Tibial artery (tissue), 4 donors: ENCODE results near the gene MAP2K3.
A peak's percentile ranks its signal among the peaks of the same experiment; 100 is the strongest.
"Not testable (repeated sequence)": the region's sequence is repeated elsewhere in the genome, so short reads cannot be mapped to it uniquely, and the experiment has no call there.

Experiments
- DNase-seq, 2 donors: peaks; one replicate each; pipeline ENCODE4 v3.0.0-alpha.2; 2019
- H3K27ac ChIP-seq, 2 donors: fragments of 200-600 bp; sonication (generic) in 1 of 2; 1 replicate in 1 of 2; 2 replicates in 1 of 2; pipeline ENCODE4 v1.5.1; 2018 to 2019; ENCODE audit warnings: mild to moderate bottlenecking in 1 of 2
- H3K27me3 ChIP-seq, 2 donors: fragments of 200-600 bp; sonication (generic) in 1 of 2; one replicate each; pipeline versions ENCODE4 v1.5.1 to v1.6.0; 2016 to 2019
- H3K36me3 ChIP-seq, 3 donors: fragments of 200-600 bp; sonication (generic) in 2 of 3; one replicate each; pipeline ENCODE4 v1.5.1; 2016 to 2019; ENCODE audit warnings: mild to moderate bottlenecking in 2 of 3
- H3K4me1 ChIP-seq, 4 donors: fragments of 200-600 bp; sonication (generic) in 2 of 4; 1 replicate in 3 of 4; 2 replicates in 1 of 4; pipeline ENCODE4 v1.5.1; 2016 to 2019
- H3K4me3 ChIP-seq, 2 donors: fragments of 200-600 bp; sonication (generic) in 1 of 2; 1 replicate in 1 of 2; 2 replicates in 1 of 2; pipeline ENCODE4 v1.5.1; 2018 to 2019; ENCODE audit warnings: mild to moderate bottlenecking in 2 of 2
- H3K9me3 ChIP-seq, 3 donors: fragments of 200-600 bp; sonication (generic) in 1 of 3; one replicate each; pipeline ENCODE4 v1.5.1; 2016 to 2019
- intact Hi-C: fragments of 100-400 bp; cut with DNase I; formaldehyde crosslinking; loops from one replicate; pipeline ENCODE4 v1.15.0; 2023; ENCODE audit warnings: low total_unique reads
- TF ChIP-seq, protein P1 (sequence below), 2 experiments: fragments of 200-600 bp in 1 of 2; fragments of 450-650 bp in 1 of 2; IDR thresholded peaks; one replicate each; pipeline ENCODE4 v1.5.1; 2017 to 2019; ENCODE audit warnings: antibody characterized with exemption in 2 of 2, mild to moderate bottlenecking in 1 of 2, moderate library complexity in 1 of 2

The MAP2K3 gene

DNA sequence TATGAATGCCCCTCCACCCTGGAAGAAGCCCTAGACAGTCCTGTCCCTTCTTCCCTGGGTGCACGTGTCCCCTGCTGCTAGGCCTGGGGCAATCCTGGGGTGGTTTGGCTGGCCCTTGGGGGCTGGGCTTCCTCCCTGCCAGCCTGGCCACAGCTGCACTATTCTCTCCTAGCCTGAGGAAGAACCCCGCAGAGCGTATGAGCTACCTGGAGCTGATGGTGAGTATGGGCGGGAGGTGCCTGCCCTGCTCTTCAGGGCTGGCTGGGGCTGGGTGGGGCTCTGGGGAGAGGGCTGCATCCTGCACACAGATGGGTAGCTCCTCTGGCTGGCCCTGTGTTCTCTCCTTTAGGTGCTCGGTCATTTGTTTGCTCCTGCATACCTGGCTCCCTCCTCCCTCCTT is 28.8 kb downstream of the MAP2K3 start:
- H3K27me3 ChIP-seq: no peaks in the 10 kb centered on the region
- H3K4me3 ChIP-seq: no peak overlapping the region
- peak in 1 of 2 donors; percentile 54 for DNase-seq
- H3K36me3 ChIP-seq: peaks cover 20 to 60% (median 41%) of the 10 kb centered on the region in 3 donors
- intact Hi-C loops: loop anchor here (5.0 kb wide), 1 partner anchor 36 kb away; no protein-coding TSS in a partner anchor
- TF ChIP-seq, protein P1, sequence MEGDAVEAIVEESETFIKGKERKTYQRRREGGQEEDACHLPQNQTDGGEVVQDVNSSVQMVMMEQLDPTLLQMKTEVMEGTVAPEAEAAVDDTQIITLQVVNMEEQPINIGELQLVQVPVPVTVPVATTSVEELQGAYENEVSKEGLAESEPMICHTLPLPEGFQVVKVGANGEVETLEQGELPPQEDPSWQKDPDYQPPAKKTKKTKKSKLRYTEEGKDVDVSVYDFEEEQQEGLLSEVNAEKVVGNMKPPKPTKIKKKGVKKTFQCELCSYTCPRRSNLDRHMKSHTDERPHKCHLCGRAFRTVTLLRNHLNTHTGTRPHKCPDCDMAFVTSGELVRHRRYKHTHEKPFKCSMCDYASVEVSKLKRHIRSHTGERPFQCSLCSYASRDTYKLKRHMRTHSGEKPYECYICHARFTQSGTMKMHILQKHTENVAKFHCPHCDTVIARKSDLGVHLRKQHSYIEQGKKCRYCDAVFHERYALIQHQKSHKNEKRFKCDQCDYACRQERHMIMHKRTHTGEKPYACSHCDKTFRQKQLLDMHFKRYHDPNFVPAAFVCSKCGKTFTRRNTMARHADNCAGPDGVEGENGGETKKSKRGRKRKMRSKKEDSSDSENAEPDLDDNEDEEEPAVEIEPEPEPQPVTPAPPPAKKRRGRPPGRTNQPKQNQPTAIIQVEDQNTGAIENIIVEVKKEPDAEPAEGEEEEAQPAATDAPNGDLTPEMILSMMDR (IDR thresholded peaks at IDR 0.05): no peak
- H3K4me1 ChIP-seq: peaks cover 0 to 28% (median 9%) of the 10 kb centered on the region in 4 donors
- H3K27ac ChIP-seq: no peak overlapping the region
- peaks cover 0 to 8% (median 6%) of the 10 kb centered on the region in 3 donors for H3K9me3 ChIP-seq

DNA sequence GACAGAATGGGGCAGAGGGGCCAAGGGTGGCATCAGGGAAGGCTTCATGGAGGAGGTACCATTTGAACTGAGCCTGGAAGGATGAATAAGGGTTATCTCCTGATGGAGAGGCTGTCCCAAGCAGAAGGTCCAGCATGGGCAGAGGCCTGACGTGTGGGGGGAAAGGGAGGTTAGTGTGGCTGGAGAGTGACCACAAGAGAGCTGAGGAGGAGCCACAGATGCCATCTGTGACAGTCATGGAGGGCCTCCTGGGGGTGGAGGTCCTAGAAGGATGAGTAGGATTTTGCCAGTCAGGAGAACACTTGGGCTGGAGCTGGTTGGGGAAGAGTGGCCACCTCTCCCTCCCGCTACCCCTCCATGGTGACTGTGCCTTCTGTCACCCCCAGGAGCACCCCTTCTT is 29.2 kb downstream of the MAP2K3 start:
- peaks cover 16 to 55% (median 37%) of the 10 kb centered on the region in 3 donors for H3K36me3 ChIP-seq
- not testable (repeated sequence) for H3K27ac ChIP-seq, H3K4me3 ChIP-seq, DNase-seq, H3K9me3 ChIP-seq, H3K27me3 ChIP-seq
- intact Hi-C loops: loop anchor here (5.0 kb wide), 1 partner anchor 36 kb away; no protein-coding TSS in a partner anchor
- peaks cover 0 to 28% (median 9%) of the 10 kb centered on the region in 4 donors for H3K4me1 ChIP-seq

DNA sequence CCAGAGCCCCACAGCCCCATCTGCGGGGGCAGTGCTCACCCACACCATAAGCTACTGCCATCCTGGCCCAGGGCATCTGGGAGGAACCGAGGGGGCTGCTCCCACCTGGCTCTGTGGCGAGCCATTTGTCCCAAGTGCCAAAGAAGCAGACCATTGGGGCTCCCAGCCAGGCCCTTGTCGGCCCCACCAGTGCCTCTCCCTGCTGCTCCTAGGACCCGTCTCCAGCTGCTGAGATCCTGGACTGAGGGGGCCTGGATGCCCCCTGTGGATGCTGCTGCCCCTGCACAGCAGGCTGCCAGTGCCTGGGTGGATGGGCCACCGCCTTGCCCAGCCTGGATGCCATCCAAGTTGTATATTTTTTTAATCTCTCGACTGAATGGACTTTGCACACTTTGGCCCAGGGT is 29.8 kb downstream of the MAP2K3 start:
- not testable (repeated sequence) for H3K9me3 ChIP-seq, H3K4me3 ChIP-seq, H3K27me3 ChIP-seq
- Histone ChIP-seq H3K27ac (peak overlapping the region in 1 of 2 donors; percentile 6), H3K36me3 (peaks cover 10 to 50% (median 32%) of the 10 kb centered on the region in 3 donors), H3K4me1 (peaks cover 0 to 28% (median 9%) of the 10 kb centered on the region in 4 donors)
- peak in 1 of 2 donors; percentile 62 for DNase-seq
- intact Hi-C loops: loop anchor here (5.0 kb wide), 1 partner anchor 37 kb away; no protein-coding TSS in a partner anchor

DNA sequence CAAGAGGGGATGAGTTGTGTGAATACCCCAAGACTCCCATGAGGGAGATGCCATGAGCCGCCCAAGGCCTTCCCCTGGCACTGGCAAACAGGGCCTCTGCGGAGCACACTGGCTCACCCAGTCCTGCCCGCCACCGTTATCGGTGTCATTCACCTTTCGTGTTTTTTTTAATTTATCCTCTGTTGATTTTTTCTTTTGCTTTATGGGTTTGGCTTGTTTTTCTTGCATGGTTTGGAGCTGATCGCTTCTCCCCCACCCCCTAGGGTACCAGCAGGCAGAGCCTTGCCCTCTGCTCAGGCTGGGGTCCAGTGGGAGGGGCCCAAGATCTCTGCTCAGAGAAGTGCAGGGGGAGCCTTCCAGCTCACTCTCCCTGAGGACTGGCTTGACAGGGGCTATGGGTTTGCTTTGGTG is 30.2 kb downstream of the MAP2K3 start:
- DNase-seq: peak in 1 of 2 donors; percentile 60
- H3K27me3 ChIP-seq, H3K9me3 ChIP-seq, H3K4me3 ChIP-seq: not testable (repeated sequence)
- Histone ChIP-seq H3K27ac (peak overlapping the region in 1 of 2 donors; percentile 6), H3K4me1 (peaks cover 0 to 28% (median 9%) of the 10 kb centered on the region in 4 donors), H3K36me3 (peaks cover 6 to 46% (median 28%) of the 10 kb centered on the region in 3 donors)
- intact Hi-C loops: loop anchor here (5.0 kb wide), 1 partner anchor 37 kb away; no protein-coding TSS in a partner anchor

DNA sequence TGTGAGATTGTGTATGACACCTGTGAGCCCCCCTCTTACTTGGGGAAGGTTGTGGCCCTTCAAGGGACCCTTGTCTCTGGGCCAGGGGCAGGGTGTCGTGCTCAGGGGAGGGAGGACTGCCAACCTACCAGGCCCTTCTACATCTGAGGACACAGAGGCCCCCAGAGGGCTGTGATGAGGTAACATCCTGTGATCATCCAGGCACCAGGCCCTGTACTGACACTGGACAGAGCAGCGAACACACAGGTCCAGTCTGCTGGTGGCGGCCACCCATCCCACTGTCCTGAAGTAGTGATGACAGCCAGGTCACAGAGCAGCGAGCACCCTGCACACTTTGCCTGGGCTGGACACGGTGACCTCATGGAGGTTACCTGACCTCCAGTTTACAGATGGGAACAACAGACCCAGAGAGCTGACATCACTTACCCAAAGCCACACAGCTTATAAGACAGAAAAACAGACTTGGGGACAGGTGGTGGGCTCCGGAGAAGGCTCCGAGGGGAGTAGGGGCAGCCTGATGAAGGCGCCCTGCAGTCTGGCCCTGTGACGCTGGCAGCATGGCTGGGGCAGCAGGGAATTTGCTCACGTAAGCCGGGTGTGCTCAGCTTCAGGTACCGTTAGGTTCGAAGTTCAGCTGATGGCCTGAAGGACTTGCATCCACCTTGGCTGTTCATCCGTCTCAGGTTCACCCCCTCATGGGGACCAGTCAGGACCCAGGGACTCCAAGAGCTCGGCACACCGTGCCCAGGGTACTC is 30.9 kb downstream of the MAP2K3 start:
- intact Hi-C loops, H3K27ac ChIP-seq: not testable (repeated sequence)
- DNase-seq: peak; percentile 36 to 64

DNA sequence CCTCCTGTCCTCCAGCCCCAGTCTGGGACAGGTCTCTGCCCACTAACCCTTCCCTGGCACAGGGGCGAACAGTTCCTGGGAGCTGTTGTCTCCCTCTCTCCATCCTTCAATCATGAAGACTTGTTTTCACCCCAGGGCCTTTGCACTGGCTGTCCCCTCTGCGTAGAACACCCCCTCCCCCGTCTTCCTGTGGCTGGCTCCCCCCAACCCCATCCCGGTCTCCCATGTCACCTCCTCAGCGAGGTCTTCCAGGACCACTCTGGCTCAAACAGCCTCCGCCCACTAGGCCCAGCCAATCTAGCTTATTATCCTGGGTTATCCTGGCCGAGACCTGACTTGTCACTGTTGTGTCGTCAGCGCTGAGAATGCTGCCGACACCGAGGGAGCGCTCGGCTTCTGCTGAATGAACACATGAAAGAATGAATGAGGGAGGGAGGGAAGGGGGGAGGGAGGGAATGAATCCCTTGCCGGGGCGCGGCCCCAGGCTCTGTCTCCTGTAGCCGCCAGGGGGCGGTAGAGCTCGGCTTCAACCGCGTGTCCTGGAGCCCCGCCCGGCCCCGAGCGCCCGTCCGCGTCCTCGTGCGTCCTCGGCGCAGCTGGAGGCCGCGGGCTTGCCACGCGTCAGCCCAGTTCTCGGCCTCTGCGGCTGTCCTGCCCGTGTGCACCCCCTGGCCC is 31.8 kb downstream of the MAP2K3 start:
- Histone ChIP-seq H3K36me3 (peaks cover 6 to 35% (median 25%) of the 10 kb centered on the region in 3 donors), H3K4me3 (peak overlapping the region; percentile 26 to 45), H3K4me1 (peaks cover 0 to 16% (median 5%) of the 10 kb centered on the region in 4 donors), H3K27ac (peak overlapping the region in 1 of 2 donors; percentile 64)
- peak in 1 of 2 donors; percentile 63 for DNase-seq
- H3K27me3 ChIP-seq, intact Hi-C loops, H3K9me3 ChIP-seq: not testable (repeated sequence)
- TF ChIP-seq, protein P1 (IDR thresholded peaks at IDR 0.05): peak in 1 of 2 experiments; percentile 6

More for the DNA sequence above, 30.9 kb downstream of the MAP2K3 start:
- H3K9me3 ChIP-seq, H3K4me3 ChIP-seq, H3K27me3 ChIP-seq: not testable (repeated sequence)
- H3K4me1 ChIP-seq: peaks cover 0 to 23% (median 7%) of the 10 kb centered on the region in 4 donors
- H3K36me3 ChIP-seq: peaks cover 6 to 40% (median 25%) of the 10 kb centered on the region in 3 donors

DNA sequence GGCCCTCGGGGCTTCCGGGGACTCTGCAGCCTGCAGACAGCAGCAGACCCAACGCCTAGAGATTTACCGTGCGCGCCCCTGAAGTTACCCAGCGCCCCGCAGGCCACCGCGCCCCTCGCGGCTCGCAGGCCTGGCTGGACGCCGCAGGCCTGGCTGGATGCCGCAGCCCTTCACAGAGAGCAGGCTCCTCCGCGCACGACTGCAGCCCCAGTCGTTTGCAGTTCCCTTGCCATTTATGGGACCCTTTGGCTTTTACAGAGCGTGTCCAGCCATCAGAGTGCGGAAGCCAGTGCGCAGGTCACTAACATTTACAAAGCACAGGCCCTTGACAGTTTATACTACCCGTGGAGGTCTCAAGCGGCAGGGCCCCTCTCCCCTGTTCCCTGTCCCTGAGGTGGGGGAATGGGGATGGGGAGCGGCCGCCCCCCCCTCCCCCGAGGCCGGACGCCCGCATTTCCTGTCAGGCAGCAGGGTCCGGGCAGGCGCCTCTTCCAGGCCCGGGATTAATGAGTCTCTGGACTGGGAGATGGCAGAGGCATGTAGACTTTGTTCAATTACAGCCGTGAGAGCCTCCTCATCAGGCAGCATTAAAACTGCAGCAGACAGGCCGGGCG is 32.5 kb downstream of the MAP2K3 start:
- H3K27ac ChIP-seq: peak overlapping the region; percentile 47 to 64
- peak in 1 of 2 donors; percentile 66 for DNase-seq
- H3K4me3 ChIP-seq: peak overlapping the region; percentile 26 to 45
- H3K27me3 ChIP-seq, intact Hi-C loops, H3K9me3 ChIP-seq, H3K4me1 ChIP-seq: not testable (repeated sequence)
- peaks cover 6 to 31% (median 24%) of the 10 kb centered on the region in 3 donors for H3K36me3 ChIP-seq

DNA sequence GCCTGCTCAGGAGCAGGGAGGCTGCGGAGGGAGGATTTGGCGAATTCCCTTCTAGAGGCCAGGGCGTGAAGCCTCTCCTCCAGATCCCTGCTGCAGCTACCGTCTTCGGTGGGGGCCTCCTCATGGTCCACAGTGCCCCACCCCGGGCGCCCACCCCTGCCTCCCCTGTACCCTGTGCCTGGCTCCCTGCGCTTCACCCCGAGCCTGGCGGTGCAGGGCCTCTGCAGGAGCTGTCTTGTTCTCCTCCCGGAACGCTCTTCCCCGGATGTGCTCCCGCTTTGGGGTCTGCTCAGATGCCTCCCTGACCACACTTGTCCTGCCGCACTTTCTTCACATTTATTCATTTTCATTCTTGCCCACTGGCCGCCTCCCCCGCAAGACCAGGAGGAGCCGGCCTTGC is 33.3 kb downstream of the MAP2K3 start:
- intact Hi-C loops, H3K27ac ChIP-seq, H3K4me3 ChIP-seq, H3K27me3 ChIP-seq, H3K4me1 ChIP-seq, H3K9me3 ChIP-seq: not testable (repeated sequence)
- peaks cover 6 to 25% (median 16%) of the 10 kb centered on the region in 3 donors for H3K36me3 ChIP-seq
- peak in 1 of 2 donors; percentile 70 for DNase-seq
